Activated naive CD8-positive, alpha-beta T cell treated with anti-CD3 and anti-CD28 coated beads, Interleukin-2, amount 50 U/mL, for 24 hours (primary cell): Measurements from ENCODE around the gene MYL7.

Source experiments
- ATAC-seq: fragments of 150-1000 bp; cut with Tn5 transposase; one replicate; pipeline ENCODE4 v1.10.0; 2021
- DNase-seq: peaks from one replicate; pipeline ENCODE4 v3.0.0; 2021
- H3K27ac Mint-ChIP-seq: one replicate; pipeline ENCODE4 v1.8.0; 2021; ENCODE audit warnings: mild to moderate bottlenecking, mixed read lengths
- H3K27me3 Mint-ChIP-seq: one replicate; pipeline ENCODE4 v1.8.0; 2021; ENCODE audit warnings: mixed read lengths
- H3K36me3 Mint-ChIP-seq: one replicate; pipeline ENCODE4 v1.8.0; 2021; ENCODE audit warnings: low read depth, mixed read lengths
- H3K4me1 Mint-ChIP-seq: one replicate; pipeline ENCODE4 v1.8.0; 2021; ENCODE audit warnings: mixed read lengths
- H3K4me3 Mint-ChIP-seq: one replicate; pipeline ENCODE4 v1.8.0; 2021; ENCODE audit warnings: mild to moderate bottlenecking, moderate library complexity, mixed read lengths
- H3K9me3 Mint-ChIP-seq: one replicate; pipeline ENCODE4 v1.8.0; 2021; ENCODE audit warnings: mixed read lengths

MYL7 gene, protein sequence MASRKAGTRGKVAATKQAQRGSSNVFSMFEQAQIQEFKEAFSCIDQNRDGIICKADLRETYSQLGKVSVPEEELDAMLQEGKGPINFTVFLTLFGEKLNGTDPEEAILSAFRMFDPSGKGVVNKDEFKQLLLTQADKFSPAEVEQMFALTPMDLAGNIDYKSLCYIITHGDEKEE

DNA sequence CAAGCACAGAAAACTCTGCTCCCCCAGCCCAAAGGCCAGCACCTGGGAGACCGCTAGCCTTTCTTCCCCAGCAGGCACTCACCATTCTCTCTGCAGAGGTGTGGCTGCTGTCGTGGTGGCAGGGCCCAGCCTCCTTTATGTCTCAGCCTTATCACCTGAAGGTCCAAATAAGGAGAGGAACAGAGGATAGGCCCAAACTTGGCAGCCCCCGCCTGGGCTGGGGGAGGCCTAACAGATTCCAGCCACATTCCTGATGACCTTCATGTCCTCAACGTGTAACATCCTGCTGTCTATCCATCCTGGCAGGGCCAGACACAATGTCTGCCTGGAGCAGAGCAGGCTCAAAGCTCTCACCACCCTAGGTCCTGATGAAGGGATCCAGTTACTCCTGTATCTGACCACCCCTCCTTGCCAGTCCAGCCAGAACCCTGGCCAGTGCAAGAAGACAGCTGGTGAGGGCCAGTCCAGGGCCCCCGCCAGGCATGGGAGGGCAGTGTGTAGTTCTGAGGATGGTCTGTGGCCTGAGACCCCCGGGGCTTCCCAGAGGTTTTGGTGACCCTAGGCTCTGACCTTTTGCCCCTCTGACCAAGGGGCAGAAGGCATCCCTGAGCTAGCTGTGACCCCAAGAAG, at the start of gene MYL7:
Gene MYL7, minus strand, starts transcription at position 112 of the 630 bp plus-strand sequence. Its CDS starts 27 bp downstream, at position 85.
- H3K4me3 Mint-ChIP-seq: no peak within 1 kb of the TSS
- ATAC-seq (no peak), DNase-seq (no peak)
- H3K4me1 Mint-ChIP-seq: peaks cover 7% of the 10 kb centered on the region
- H3K27me3 Mint-ChIP-seq: peaks cover 4% of the 10 kb centered on the region
- H3K36me3 Mint-ChIP-seq: no peaks in the 10 kb centered on the region
- no peak within 1 kb of the TSS for H3K27ac Mint-ChIP-seq
- H3K9me3 Mint-ChIP-seq: no peaks in the 10 kb centered on the region

DNA sequence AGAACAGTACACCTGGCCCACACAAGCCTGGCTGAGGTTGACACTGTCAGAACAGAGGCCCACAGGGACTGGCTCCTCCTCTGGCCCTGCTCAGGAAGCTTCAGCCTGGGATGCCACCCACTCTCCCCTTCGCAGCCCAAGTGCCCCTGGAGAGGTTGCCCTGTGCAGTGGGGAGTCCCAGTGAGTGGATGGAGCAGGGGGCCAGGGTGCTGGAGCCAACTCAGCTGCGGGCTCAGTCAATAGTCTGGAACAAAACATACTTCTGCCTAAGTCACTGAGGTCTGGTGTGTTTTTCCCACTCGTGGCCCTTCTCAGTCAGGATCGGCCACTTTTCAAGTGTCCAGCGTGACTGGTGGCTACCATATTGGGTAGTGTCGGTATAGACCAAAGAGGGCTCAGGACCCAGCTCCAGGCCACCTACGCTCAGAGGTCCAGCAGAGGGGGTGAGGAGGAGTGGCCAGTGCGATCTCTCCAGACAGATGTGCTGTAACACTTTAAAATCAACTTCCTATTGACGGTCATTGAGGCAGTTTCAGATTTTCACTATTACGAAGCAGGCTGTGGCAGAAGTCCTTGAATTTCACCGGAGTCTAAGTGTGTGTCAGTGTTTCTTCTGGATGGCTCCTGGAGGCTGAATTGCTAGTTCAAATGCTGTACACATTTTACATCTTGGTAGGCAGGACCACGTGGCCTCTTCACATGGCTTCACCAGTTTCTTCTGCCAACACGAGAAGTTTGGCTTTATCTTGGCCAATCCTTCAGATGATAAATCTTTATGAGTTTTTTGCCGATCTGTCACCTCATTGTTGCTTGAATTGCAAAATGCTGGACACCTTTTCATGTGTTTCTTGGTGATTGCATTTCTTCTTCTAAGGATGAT, 49.1 kb upstream of the MYL7 start:
- peaks cover 4% of the 10 kb centered on the region for H3K4me1 Mint-ChIP-seq

DNA sequence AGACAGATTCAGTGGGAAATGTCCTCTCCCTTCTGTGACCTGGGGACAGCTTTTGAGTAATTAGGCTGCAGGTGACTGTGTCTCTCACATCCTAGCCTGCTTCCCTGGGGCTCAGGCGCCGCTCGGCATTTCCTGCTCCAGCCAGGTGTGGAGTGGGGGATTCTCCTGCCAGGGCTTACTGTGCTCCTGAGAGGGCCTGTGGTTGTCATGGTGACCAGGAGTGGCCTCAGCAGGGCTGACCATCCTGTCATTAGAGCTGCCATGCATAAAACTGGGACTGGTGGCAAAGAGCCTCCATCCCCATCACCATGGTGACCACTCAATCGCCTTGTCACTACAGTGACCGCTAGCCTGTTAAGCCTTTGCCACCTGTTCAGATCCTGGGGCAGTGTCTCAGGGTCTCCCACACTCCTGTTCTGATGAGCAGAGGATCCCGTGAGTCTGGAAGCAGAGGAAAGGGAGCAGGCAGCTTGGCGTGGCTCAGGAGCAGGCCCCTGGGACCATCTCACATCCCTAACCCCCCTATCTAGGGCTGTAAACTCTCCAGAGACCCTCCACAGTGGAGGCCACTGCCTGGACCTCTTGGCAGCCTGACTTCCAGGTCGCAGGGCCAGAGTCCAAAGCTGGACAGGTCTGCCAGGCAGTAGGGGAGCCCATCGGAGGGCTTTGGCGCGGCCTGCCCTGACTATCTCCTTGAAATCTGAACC, 48.3 kb upstream of the MYL7 start, which contains the start of gene GCK:
Gene GCK, minus strand, starts transcription at position 154 of the 707 bp plus-strand sequence. CDS start 486 bp downstream, outside the sequence.
- Mint-ChIP-seq H3K4me1 (peaks cover 4% of the 10 kb centered on the region), H3K27ac (no peak within 1 kb of the TSS), H3K36me3 (no peaks in the 10 kb centered on the region), H3K4me3 (no peak within 1 kb of the TSS), H3K9me3 (no peaks in the 10 kb centered on the region), H3K27me3 (peaks cover 2% of the 10 kb centered on the region)
- ATAC-seq (no peak), DNase-seq (no peak)

More for the DNA sequence above, 49.1 kb upstream of the MYL7 start:
- no peak for DNase-seq
- H3K27ac Mint-ChIP-seq: no peak overlapping the region
- H3K27me3 Mint-ChIP-seq: peaks cover 2% of the 10 kb centered on the region
- H3K36me3 Mint-ChIP-seq: no peaks in the 10 kb centered on the region
- H3K9me3 Mint-ChIP-seq: no peaks in the 10 kb centered on the region
- H3K4me3 Mint-ChIP-seq: no peak overlapping the region
- no peak for ATAC-seq

DNA sequence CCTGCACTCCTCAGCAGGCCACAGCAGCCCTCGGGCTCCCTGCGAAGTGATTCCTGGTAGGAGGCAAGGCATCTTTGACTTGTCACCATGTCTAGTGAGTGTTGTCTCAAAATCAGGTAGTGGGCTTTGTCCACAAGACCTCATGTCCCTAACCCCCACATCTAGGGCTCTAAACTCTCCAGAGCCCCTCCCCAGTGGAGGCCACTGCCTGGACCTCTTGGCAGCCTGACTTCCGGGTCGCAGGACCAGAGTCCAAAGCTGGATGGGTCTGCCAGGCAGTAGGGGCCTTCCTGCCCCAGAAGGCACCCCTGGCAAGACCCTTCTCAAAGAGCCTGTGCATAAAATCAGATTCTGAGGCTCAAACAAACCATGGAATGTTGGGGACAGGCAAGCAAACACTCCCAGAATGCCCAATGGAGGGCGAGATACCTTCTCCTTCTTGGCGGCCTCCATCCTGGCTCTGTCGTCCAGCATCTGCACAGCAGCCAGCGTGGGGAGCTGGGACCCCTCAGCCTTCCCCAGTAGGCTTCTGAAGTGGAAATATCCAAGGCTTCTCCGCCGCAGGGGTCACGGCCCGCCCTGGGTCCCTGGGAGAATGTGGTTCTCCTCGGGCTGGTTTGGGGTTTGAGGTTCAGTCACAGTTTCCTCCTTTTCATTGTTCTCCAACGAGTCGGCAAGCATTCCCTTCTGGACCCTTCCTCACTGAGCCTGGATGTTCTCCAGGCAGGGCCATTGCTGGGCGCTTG, 47.5 kb upstream of the MYL7 start:
- ATAC-seq: no peak
- no peaks in the 10 kb centered on the region for H3K36me3 Mint-ChIP-seq
- H3K4me3 Mint-ChIP-seq: no peak overlapping the region
- H3K4me1 Mint-ChIP-seq: peaks cover under 1% of the 10 kb centered on the region
- peaks cover 2% of the 10 kb centered on the region for H3K27me3 Mint-ChIP-seq
- H3K27ac Mint-ChIP-seq: no peak overlapping the region
- no peak for DNase-seq
- no peaks in the 10 kb centered on the region for H3K9me3 Mint-ChIP-seq

DNA sequence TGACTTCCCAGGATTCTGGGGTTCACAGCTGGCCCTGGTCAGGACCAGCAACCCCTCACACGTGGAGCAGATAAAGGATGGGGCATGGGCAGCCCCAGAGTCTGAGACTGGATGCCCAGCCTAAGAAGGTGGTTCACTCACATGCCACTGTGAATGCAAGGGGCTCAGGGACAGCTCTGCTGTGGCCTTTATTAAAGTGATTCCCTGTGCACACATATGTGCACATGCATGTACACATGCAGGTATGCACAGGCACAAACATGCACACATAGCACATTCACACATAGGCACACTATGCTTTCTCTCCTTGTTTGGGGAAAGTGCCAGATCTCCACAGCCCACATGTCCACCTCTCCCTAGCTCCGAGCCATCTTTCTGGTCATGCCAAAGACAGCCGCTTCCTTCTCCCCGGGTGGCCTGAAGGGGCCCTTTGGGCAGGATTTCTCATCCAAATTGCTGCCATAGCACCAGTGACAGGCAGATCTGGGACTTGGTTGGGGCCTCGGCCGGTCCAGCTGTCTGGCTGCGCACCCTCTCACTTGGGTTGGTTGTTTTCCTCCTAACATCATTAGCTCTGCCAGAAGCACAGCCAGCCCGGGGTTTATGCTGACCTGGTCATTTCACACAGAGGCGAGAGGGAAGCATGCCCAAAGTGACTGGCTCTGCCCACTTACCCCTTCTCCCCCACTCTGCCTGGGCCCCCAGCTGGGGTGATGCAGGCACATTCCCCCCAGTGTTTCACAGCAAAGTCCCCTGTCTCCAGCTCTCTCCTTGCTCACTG, 46.7 kb upstream of the MYL7 start:
- no peaks in the 10 kb centered on the region for H3K4me1 Mint-ChIP-seq
- H3K9me3 Mint-ChIP-seq: no peaks in the 10 kb centered on the region

DNA sequence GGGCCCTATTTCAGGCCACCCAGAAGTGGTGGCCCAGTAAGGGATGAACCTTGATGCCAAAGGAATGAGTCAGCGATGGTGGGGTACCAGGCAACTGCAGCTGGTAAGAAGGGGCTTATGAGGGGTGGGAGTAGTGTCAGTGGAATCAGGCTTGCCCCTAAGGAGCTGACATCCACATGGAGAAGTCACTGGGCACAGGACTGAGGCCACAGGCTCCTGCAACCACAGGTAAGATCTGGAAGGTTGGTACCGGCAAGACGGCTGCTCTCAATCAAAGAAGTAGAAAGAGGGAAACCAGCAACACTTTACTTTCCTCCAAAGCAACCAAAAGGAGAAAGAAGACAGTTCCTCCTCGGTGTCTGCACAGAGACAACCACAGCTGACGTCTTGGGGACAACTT, 45.6 kb upstream of the MYL7 start:
- Mint-ChIP-seq H3K27me3 (peaks cover 2% of the 10 kb centered on the region), H3K27ac (no peak overlapping the region), H3K4me1 (no peaks in the 10 kb centered on the region), H3K36me3 (no peaks in the 10 kb centered on the region), H3K9me3 (no peaks in the 10 kb centered on the region), H3K4me3 (no peak overlapping the region)
- no peak for DNase-seq
- no peak for ATAC-seq

More for the DNA sequence above, 46.7 kb upstream of the MYL7 start:
- DNase-seq (no peak), ATAC-seq (no peak)
- H3K36me3 Mint-ChIP-seq: no peaks in the 10 kb centered on the region
- H3K4me3 Mint-ChIP-seq: no peak overlapping the region
- peaks cover 2% of the 10 kb centered on the region for H3K27me3 Mint-ChIP-seq
- no peak overlapping the region for H3K27ac Mint-ChIP-seq

DNA sequence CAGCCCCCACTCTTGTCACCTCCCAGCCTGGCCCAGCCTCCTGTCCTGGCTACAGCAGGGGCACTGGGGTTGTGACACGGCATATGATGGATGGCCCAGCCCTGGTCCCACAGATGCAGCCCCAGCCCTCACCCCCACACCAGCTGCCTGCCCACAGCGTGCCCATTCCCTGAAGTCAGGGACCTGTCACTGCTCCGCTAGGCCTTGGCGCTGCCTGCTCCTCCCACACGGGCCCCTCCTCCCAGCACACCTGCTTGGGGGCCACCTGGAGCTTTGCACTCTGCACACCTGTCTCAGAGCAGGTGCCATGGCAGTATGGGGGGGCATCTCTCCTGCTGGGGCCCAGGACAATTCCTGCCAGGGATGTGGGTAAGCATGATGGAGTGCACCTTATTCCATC, 44.6 kb upstream of the MYL7 start:
- no peak overlapping the region for H3K4me3 Mint-ChIP-seq
- no peaks in the 10 kb centered on the region for H3K9me3 Mint-ChIP-seq
- H3K27ac Mint-ChIP-seq: no peak overlapping the region
- ATAC-seq (no peak), DNase-seq (no peak)
- peaks cover 5% of the 10 kb centered on the region for H3K27me3 Mint-ChIP-seq
- no peaks in the 10 kb centered on the region for H3K4me1 Mint-ChIP-seq
- H3K36me3 Mint-ChIP-seq: no peaks in the 10 kb centered on the region

DNA sequence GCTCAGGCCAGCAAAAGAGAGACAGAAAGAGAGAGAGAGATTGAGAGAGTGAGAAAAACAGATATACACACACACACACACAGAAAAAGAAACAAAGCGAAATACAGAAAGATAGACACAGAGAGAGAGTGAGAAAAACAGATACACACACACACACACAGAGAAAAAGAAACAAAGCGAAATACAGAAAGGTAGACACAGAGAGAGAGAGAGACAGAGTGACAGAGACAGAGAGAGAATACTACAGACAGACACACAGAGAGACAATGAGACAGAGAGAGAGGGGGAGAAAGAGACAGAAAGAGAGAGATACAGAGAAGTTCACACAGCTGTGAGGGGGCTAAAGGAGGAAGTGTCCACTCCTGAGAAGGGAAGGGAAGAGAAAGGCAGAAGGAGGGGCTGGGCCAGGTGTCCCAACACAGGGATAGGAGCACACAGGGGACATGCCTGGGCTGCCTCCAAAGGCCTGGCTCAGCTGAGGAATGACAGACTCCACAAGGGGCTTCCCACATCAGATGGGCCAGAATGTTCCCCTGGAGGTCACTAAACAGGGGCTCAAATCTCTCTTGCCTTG, 43.8 kb upstream of the MYL7 start:
- H3K9me3 Mint-ChIP-seq: no peaks in the 10 kb centered on the region
- H3K27me3 Mint-ChIP-seq: peaks cover 5% of the 10 kb centered on the region
- H3K4me1 Mint-ChIP-seq: no peaks in the 10 kb centered on the region
- no peak overlapping the region for H3K4me3 Mint-ChIP-seq
- H3K27ac Mint-ChIP-seq: no peak overlapping the region
- no peak for ATAC-seq
- no peak for DNase-seq
- H3K36me3 Mint-ChIP-seq: no peaks in the 10 kb centered on the region

DNA sequence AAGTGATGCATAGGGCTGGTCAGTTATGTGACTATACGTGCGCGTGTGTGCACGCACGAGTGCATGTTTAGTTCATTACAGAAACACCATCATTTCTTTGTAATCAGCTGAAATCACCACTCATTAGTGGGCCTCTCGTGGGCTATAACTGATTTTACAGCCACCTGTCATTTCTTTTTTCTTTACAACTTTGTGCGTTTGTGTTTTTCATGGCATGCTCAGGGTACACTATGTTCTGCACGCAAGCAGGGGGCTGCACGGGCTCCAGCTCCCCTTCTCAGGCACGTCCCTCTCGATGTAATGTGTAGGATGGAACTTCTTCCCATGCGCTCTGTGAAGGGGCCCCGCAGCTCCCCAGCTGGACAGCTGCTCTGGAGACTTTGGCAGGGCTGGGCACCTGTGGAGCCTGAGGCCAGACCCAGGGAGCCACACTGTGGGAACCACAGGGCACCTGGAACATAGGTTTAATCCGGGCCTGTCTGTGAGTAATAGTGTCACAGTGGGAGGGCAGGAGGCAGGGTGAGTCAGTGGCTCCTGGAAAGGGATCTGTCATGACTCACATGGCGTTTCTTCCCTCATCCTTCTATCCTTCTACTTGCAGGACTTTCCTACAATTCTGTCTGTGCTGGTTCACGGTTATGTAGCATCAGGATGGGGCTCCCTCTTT, 43.2 kb upstream of the MYL7 start:
- no peak for ATAC-seq
- H3K27ac Mint-ChIP-seq: no peak overlapping the region
- H3K9me3 Mint-ChIP-seq: no peaks in the 10 kb centered on the region
- DNase-seq: no peak
- no peaks in the 10 kb centered on the region for H3K4me1 Mint-ChIP-seq
- no peak overlapping the region for H3K4me3 Mint-ChIP-seq
- H3K36me3 Mint-ChIP-seq: no peaks in the 10 kb centered on the region
- peaks cover 5% of the 10 kb centered on the region for H3K27me3 Mint-ChIP-seq

DNA sequence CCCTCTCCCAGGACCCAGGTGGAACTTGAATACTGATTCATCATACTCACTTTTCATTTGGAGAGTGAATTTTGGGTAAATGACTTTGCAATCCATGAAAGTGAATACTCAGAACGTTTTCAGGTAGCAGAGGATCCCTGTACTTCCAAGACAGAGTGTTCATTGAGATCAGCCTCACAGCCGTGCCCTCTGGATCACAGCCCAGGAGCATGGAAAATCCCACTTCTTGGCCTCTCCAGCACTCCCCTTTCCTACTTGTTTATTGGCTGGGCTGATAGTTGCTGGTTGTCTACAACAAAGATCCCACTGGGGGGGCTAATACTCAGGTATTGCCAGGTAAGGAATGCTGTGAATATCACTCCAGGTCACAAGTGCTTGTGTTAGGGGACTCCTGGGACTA, 42.3 kb upstream of the MYL7 start:
- ATAC-seq: no peak
- Mint-ChIP-seq H3K27me3 (peaks cover 5% of the 10 kb centered on the region), H3K9me3 (no peaks in the 10 kb centered on the region), H3K27ac (no peak overlapping the region), H3K36me3 (no peaks in the 10 kb centered on the region), H3K4me3 (no peak overlapping the region), H3K4me1 (no peaks in the 10 kb centered on the region)
- DNase-seq: no peak

DNA sequence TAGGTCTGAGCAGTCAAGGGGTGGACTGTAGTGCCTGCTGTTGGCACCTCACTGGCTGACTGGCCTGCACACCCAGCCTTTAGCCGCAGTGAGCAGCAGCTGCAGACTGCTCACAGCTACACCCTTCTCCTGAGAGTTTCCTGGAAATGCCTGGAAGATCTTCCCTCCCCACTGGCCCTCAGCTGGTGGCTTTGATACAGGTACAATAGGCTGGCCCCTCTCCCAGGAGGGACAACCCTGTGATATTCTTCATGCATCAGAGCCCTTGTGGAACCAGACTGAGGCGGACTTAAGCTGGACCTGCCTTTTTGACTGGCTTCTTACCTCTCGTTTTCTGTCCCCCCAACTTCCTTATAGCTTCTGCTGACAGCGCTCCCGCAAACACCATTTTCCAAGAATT, 41.7 kb upstream of the MYL7 start:
- Mint-ChIP-seq H3K36me3 (no peaks in the 10 kb centered on the region), H3K27ac (no peak overlapping the region), H3K4me1 (no peaks in the 10 kb centered on the region), H3K4me3 (no peak overlapping the region), H3K9me3 (no peaks in the 10 kb centered on the region), H3K27me3 (peaks cover 5% of the 10 kb centered on the region)
- ATAC-seq: no peak
- no peak for DNase-seq

DNA sequence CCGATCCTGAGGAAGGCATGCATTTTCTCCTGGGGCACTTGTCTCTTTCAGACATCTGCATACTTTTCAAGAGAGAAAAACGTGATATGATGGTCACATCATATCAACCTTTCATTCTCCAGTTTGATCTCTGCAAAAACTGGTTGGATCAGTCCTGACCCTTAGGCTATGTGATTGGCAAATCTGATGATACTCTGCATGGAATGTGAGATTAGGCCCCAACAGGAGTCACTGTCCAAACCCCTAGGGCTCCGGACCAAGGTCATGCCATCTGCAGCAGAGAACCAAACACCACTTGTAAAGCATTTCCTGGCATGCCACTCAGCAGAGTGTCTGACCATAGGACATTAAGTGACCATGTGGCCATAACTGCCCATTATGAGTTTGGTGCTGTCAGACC, 39.5 kb upstream of the MYL7 start:
- Mint-ChIP-seq H3K9me3 (no peaks in the 10 kb centered on the region), H3K27me3 (peaks cover 13% of the 10 kb centered on the region), H3K4me1 (no peaks in the 10 kb centered on the region), H3K36me3 (no peaks in the 10 kb centered on the region), H3K27ac (no peak overlapping the region), H3K4me3 (no peak overlapping the region)
- ATAC-seq: no peak
- no peak for DNase-seq
